GM19438 (cell line): ENCODE measurements around the gene NOTUM.

Source experiments
- ATAC-seq: cut with Tn5 transposase; IDR thresholded peaks from one replicate; pipeline ENCODE4 v1.9.1; 2021; ENCODE audit warnings: low read depth; ENCODE audit not compliant: unreplicated experiment

NOTUM gene

GRCh38 chr17:81940538-81941483 is 20.2 kb downstream of the NOTUM start:
- no peak for ATAC-seq

GRCh38 chr17:81939881-81940385 is 21.1 kb downstream of the NOTUM start:
- no peak for ATAC-seq

GRCh38 chr17:81939218-81939617 is 21.8 kb downstream of the NOTUM start:
- ATAC-seq: no peak

- ATAC-seq: no peak
Measured at GRCh38 chr17:81935709-81936084, 25.3 kb downstream of the NOTUM start.

GRCh38 chr17:81934850-81935708 is 25.9 kb downstream of the NOTUM start:
- no peak for ATAC-seq

- ATAC-seq: no peak
Measured at GRCh38 chr17:81934098-81934757, 26.8 kb downstream of the NOTUM start.

GRCh38 chr17:81933178-81933699 is 27.7 kb downstream of the NOTUM start:
- no peak for ATAC-seq

GRCh38 chr17:81932333-81932983 is 28.5 kb downstream of the NOTUM start:
- no peak for ATAC-seq

- no peak for ATAC-seq
Measured at GRCh38 chr17:81931557-81932332, 29.2 kb downstream of the NOTUM start.

- ATAC-seq: no peak
Measured at GRCh38 chr17:81931189-81931556, 29.8 kb downstream of the NOTUM start.

GRCh38 chr17:81930142-81931125 is 30.6 kb downstream of the NOTUM start:
- ATAC-seq: no peak

- no peak for ATAC-seq
Measured at GRCh38 chr17:81929253-81930141, 31.5 kb downstream of the NOTUM start.

- ATAC-seq: no peak
Measured at GRCh38 chr17:81928544-81929252, 32.3 kb downstream of the NOTUM start.

- ATAC-seq: peak; percentile 42
Measured at GRCh38 chr17:81927653-81928543, 33.1 kb downstream of the NOTUM start, which contains the start of gene MAFG. MAFG (minus strand) TSS chr17:81927735; CDS start chr17:81923185, 4,550 bp downstream.

- ATAC-seq: peak; percentile 19
Measured at GRCh38 chr17:81927152-81927652, 33.8 kb downstream of the NOTUM start.
